Loucy (cell line): ENCODE measurements around the gene SLC6A1.

Experiments used
- H2AFZ ChIP-seq: fragments of 200-600 bp; sonication (generic); 2 replicates; pipeline ENCODE4 v1.6.0; 2016; ENCODE audit warnings: antibody characterized with exemption, mild to moderate bottlenecking, low read length, moderate library complexity
- H3F3A ChIP-seq: fragments of 200-600 bp; 2 replicates; pipeline ENCODE4 v1.6.0; 2016; ENCODE audit warnings: antibody characterized with exemption, low read depth, mild to moderate bottlenecking
- H3K27me3 ChIP-seq: fragments of 200-600 bp; sonication (generic); 2 replicates; pipeline ENCODE4 v1.6.1; 2014; ENCODE audit warnings: low read length, mild to moderate bottlenecking; ENCODE audit not compliant: insufficient read depth, poor library complexity, severe bottlenecking
- H3K36me3 ChIP-seq: fragments of 200-600 bp; sonication (generic); 2 replicates; pipeline ENCODE4 v1.6.1; 2016; ENCODE audit warnings: low read length; ENCODE audit not compliant: insufficient read depth
- H3K4me1 ChIP-seq: fragments of 200-600 bp; sonication (generic); 2 replicates; pipeline ENCODE4 v1.5.1; 2014; ENCODE audit warnings: low read length, mild to moderate bottlenecking; ENCODE audit not compliant: insufficient read depth, poor library complexity, severe bottlenecking
- H3K4me2 ChIP-seq: fragments of 200-600 bp; sonication (generic); 2 replicates; pipeline ENCODE4 v1.6.0; 2014; ENCODE audit warnings: antibody characterized with exemption, low read length, low read depth, mild to moderate bottlenecking; ENCODE audit not compliant: poor library complexity, severe bottlenecking
- H3K4me3 ChIP-seq: fragments of 200-600 bp; sonication (generic); 2 replicates; pipeline ENCODE4 v1.5.1; 2014; ENCODE audit warnings: low read length, mild to moderate bottlenecking, mixed read lengths; ENCODE audit not compliant: poor library complexity, severe bottlenecking
- H3K79me2 ChIP-seq: fragments of 200-600 bp; sonication (generic); 2 replicates; pipeline ENCODE4 v1.6.1; 2014; ENCODE audit warnings: low read length; ENCODE audit not compliant: insufficient read depth
- H3K9ac ChIP-seq: fragments of 200-600 bp; sonication (generic); 2 replicates; pipeline ENCODE4 v1.6.0; 2014; ENCODE audit warnings: mild to moderate bottlenecking, low read depth, low read length, moderate library complexity; ENCODE audit not compliant: poor library complexity, severe bottlenecking
- H3K9me2 ChIP-seq: fragments of 200-600 bp; sonication (generic); replicated peaks from 2 replicates; pipeline ENCODE4 v1.6.1; 2016; ENCODE audit warnings: low read depth, low read length, mixed read lengths
- H3K9me3 ChIP-seq: fragments of 200-600 bp; sonication (generic); 2 replicates; pipeline ENCODE4 v1.6.1; 2014; ENCODE audit warnings: mild to moderate bottlenecking, antibody characterized with exemption, low read length, low read depth; ENCODE audit not compliant: insufficient read depth
- H4K20me1 ChIP-seq: fragments of 200-600 bp; sonication (generic); 2 replicates; pipeline ENCODE4 v1.6.0; 2014; ENCODE audit warnings: antibody characterized with exemption, low read length, mild to moderate bottlenecking; ENCODE audit not compliant: insufficient read depth, poor library complexity, severe bottlenecking
- CTCF ChIP-seq: fragments of 200-600 bp; sonication (generic); conservative IDR thresholded peaks from 2 replicates; pipeline ENCODE4 v1.5.1; 2014; ENCODE audit warnings: mild to moderate bottlenecking, antibody characterized with exemption, low read length
- EZH2phosphoT487 ChIP-seq: fragments of 200-600 bp; IDR thresholded peaks from 2 replicates; pipeline ENCODE4 v1.6.1; 2018; ENCODE audit warnings: antibody characterized with exemption, mild to moderate bottlenecking, moderate library complexity, borderline replicate concordance

Gene SLC6A1

GRCh38 chr3:10954740-10955139, 37.8 kb upstream of the SLC6A1 start:
- H2AFZ ChIP-seq, result no peak overlapping the region
- H4K20me1 ChIP-seq, result no peaks in the 10 kb centered on the region
- no peaks in the 10 kb centered on the region for H3K79me2 ChIP-seq
- no peak overlapping the region for H3K4me3 ChIP-seq
- no peaks in the 10 kb centered on the region for H3K36me3 ChIP-seq
- H3K9me2 ChIP-seq, result no peaks in the 10 kb centered on the region
- H3K27me3 ChIP-seq, result no peaks in the 10 kb centered on the region
- no peak overlapping the region for H3K9ac ChIP-seq
- no peaks in the 10 kb centered on the region for H3K9me3 ChIP-seq
- no peaks in the 10 kb centered on the region for H3F3A ChIP-seq
- H3K4me1 ChIP-seq, result no peaks in the 10 kb centered on the region
- no peak for TF ChIP-seq CTCF
- H3K4me2 ChIP-seq, result no peak overlapping the region

- no peak overlapping the region for H2AFZ ChIP-seq
- H3K27me3 ChIP-seq, result no peaks in the 10 kb centered on the region
- no peak for TF ChIP-seq EZH2phosphoT487
- TF ChIP-seq CTCF, result no peak
- H3K9me3 ChIP-seq, result no peaks in the 10 kb centered on the region
- no peak overlapping the region for H3K4me2 ChIP-seq
- no peaks in the 10 kb centered on the region for H3K4me1 ChIP-seq
- H3K9me2 ChIP-seq, result no peaks in the 10 kb centered on the region
- H4K20me1 ChIP-seq, result no peaks in the 10 kb centered on the region
- no peaks in the 10 kb centered on the region for H3K79me2 ChIP-seq
- no peak overlapping the region for H3K4me3 ChIP-seq
- H3K36me3 ChIP-seq, result no peaks in the 10 kb centered on the region
- no peaks in the 10 kb centered on the region for H3F3A ChIP-seq
- no peak overlapping the region for H3K9ac ChIP-seq
Measured at GRCh38 chr3:10955711-10956453, 36.7 kb upstream of the SLC6A1 start.

- Histone ChIP-seq H3K27me3 (no peaks in the 10 kb centered on the region), H2AFZ (no peak overlapping the region), H3K9me2 (no peaks in the 10 kb centered on the region), H3K4me2 (no peak overlapping the region), H3K36me3 (no peaks in the 10 kb centered on the region), H3K4me3 (no peak overlapping the region), H3K4me1 (no peaks in the 10 kb centered on the region), H3K9ac (no peak overlapping the region), H3K79me2 (no peaks in the 10 kb centered on the region), H3K9me3 (no peaks in the 10 kb centered on the region), H4K20me1 (no peaks in the 10 kb centered on the region), H3F3A (no peaks in the 10 kb centered on the region)
- TF ChIP-seq CTCF, result no peak
- TF ChIP-seq EZH2phosphoT487, result no peak
Measured at GRCh38 chr3:10956531-10956930, 36.0 kb upstream of the SLC6A1 start.
